Measurements from ENCODE around the gene PASK. TPM values are rescaled to one million over a fixed set of nuclear protein-coding genes. Genes with fewer than 3 reads are reported as not detected.

The PASK gene
- total RNA-seq, 8 experiments from 2014 or later = 1.8 to 21.1 (median 11.0) TPM

GRCh38 chr2:241150660-241151530 lies 1.6 kb upstream of the PASK start:
- Histone ChIP-seq H3K4me1 (replicated peaks in 1 of 2) (peaks cover 9 to 10% of the 10 kb centered on the region in 2 donors), H3K4me3 (peak overlapping the region; percentile 76 to 90 (median 82)), H3K27ac (peak overlapping the region; percentile 28 to 81)
- ATAC-seq (replicated peaks in 6 of 8) = peak in 5 of 8 experiments; percentile 14 to 34 (median 27)
- WGBS, 10 experiments = 0 to 73% (median 25%) methylated on average over 2 to 11 of the region's 37 CpGs
- in situ Hi-C loops (cut with MboI; ENCODE audit: low pct_unique_long_range_greater_than_20kb in 2 of 9, low sequenced_read_pairs in 9 of 9, unreplicated experiment in 9 of 9) = no loop called here

GRCh38 chr2:241149925-241150659 lies 820 bp upstream of the PASK start, which contains the start of gene PPP1R7:
Gene PPP1R7, plus strand, starts transcription at chr2:241150467. Its CDS starts 29 bp downstream, at chr2:241150496.
- peak; percentile 68 to 82 (median 79) for ATAC-seq (replicated peaks in 6 of 8)
- in situ Hi-C loops (cut with MboI; ENCODE audit: low pct_unique_long_range_greater_than_20kb in 2 of 9, low sequenced_read_pairs in 9 of 9, unreplicated experiment in 9 of 9) = no loop called here
- 0 to 2% (median 0%) methylated on average over 2 to 25 of the region's 73 CpGs; no CpG with 5 or more reads in 3 of the 10 experiments for WGBS, 10 experiments
- Histone ChIP-seq H3K4me3 (peak within 1 kb of the TSS; percentile 76 to 90 (median 82)), H3K27ac (peak within 1 kb of the TSS; percentile 28 to 81), H3K4me1 (replicated peaks in 1 of 2) (peaks cover 9 to 10% of the 10 kb centered on the region in 2 donors)

GRCh38 chr2:241149675-241149924 lies 328 bp upstream of the PASK start:
- WGBS, 10 experiments = 0 to 4% (median 1%) methylated on average over 3 to 10 of the region's 23 CpGs; no CpG with 5 or more reads in 6 of the 10 experiments
- H3K4me3 ChIP-seq = peak overlapping the region; percentile 76 to 90 (median 82)
- no peak for ATAC-seq (replicated peaks in 6 of 8)
- H3K4me1 ChIP-seq (replicated peaks in 1 of 2) = peaks cover 9 to 10% of the 10 kb centered on the region in 2 donors
- no peak overlapping the region for H3K27ac ChIP-seq
- in situ Hi-C loops (cut with MboI; ENCODE audit: low pct_unique_long_range_greater_than_20kb in 2 of 9, low sequenced_read_pairs in 9 of 9, unreplicated experiment in 9 of 9) = no loop called here

DNA sequence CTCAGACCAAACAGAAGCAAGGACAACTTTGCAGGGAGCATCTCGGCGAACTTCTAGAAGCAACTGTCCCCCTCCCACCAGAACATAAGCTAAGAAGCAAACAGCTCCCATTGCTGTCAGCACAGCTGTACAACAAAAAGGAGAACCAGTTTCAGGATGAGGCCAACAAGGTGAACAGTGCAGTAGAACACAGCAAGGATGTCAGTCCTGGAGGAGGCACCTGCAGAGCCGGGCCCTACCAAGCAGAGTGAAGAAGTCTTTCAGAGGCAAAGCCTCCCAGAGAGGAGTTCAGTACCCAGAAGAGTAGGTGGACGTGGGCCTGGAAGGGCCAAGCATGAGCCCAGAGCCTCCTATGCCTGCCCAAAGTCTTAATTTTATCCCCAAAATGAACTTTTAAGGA lies 1.0 kb downstream of the PASK start:
- Histone ChIP-seq H3K4me1 (replicated peaks in 1 of 2) (peaks cover 9 to 10% of the 10 kb centered on the region in 2 donors), H3K27ac (no peak overlapping the region), H3K4me3 (peak overlapping the region; percentile 76 to 90 (median 82))
- 0 to 100% (median 58%) methylated on average over 1 to 4 of the region's 4 CpGs; no CpG with 5 or more reads in 5 of the 10 experiments for WGBS, 10 experiments
- no peak for ATAC-seq (replicated peaks in 6 of 8)
- in situ Hi-C loops (cut with MboI; ENCODE audit: low pct_unique_long_range_greater_than_20kb in 2 of 9, low sequenced_read_pairs in 9 of 9, unreplicated experiment in 9 of 9) = no loop called here

- in situ Hi-C loops (cut with MboI; ENCODE audit: low pct_unique_long_range_greater_than_20kb in 2 of 9, low sequenced_read_pairs in 9 of 9, unreplicated experiment in 9 of 9) = no loop called here
- Histone ChIP-seq H3K4me1 (replicated peaks in 1 of 2) (peaks cover 9 to 10% of the 10 kb centered on the region in 2 donors), H3K4me3 (no peak overlapping the region), H3K27ac (no peak overlapping the region)
- WGBS, 10 experiments = 83 to 100% (median 100%) methylated on average over 1 to 3 of the region's 3 CpGs; no CpG with 5 or more reads in 1 of the 10 experiments
- no peak for ATAC-seq (replicated peaks in 6 of 8)
Observed at GRCh38 chr2:241147336-241147735, 1.9 kb downstream of the PASK start.

GRCh38 chr2:241146286-241146685 lies 3.0 kb downstream of the PASK start:
- peaks cover 8 to 10% of the 10 kb centered on the region in 2 donors for H3K4me1 ChIP-seq (replicated peaks in 1 of 2)
- in situ Hi-C loops (cut with MboI; ENCODE audit: low pct_unique_long_range_greater_than_20kb in 2 of 9, low sequenced_read_pairs in 9 of 9, unreplicated experiment in 9 of 9) = no loop called here
- 50 to 100% (median 87%) methylated on average over 1 to 4 of the region's 4 CpGs; no CpG with 5 or more reads in 1 of the 10 experiments for WGBS, 10 experiments
- H3K27ac ChIP-seq = no peak overlapping the region
- no peak overlapping the region for H3K4me3 ChIP-seq
- no peak for ATAC-seq (replicated peaks in 6 of 8)

- H3K4me1 ChIP-seq (replicated peaks in 1 of 2) = no peaks in the 10 kb centered on the region
- in situ Hi-C loops (cut with MboI; ENCODE audit: low pct_unique_long_range_greater_than_20kb in 2 of 9, low sequenced_read_pairs in 9 of 9, unreplicated experiment in 9 of 9) = no loop called here
- H3K4me3 ChIP-seq = no peak overlapping the region
- no peak for ATAC-seq (replicated peaks in 6 of 8)
- H3K27ac ChIP-seq = no peak overlapping the region
- 79 to 100% (median 91%) methylated on average over 1 to 9 of the region's 9 CpGs; no CpG with 5 or more reads in 3 of the 10 experiments for WGBS, 10 experiments
Observed at GRCh38 chr2:241142593-241142992, 6.7 kb downstream of the PASK start.

- 60 to 100% (median 100%) methylated on average over 1 to 5 of the region's 6 CpGs; no CpG with 5 or more reads in 5 of the 10 experiments for WGBS, 10 experiments
- no peak overlapping the region for H3K27ac ChIP-seq
- H3K4me1 ChIP-seq (replicated peaks in 1 of 2) = no peaks in the 10 kb centered on the region
- no peak overlapping the region for H3K4me3 ChIP-seq
- ATAC-seq (replicated peaks in 6 of 8) = no peak
- in situ Hi-C loops (cut with MboI; ENCODE audit: low pct_unique_long_range_greater_than_20kb in 2 of 9, low sequenced_read_pairs in 9 of 9, unreplicated experiment in 9 of 9) = no loop called here
Observed at GRCh38 chr2:241142063-241142462, 7.2 kb downstream of the PASK start.

DNA sequence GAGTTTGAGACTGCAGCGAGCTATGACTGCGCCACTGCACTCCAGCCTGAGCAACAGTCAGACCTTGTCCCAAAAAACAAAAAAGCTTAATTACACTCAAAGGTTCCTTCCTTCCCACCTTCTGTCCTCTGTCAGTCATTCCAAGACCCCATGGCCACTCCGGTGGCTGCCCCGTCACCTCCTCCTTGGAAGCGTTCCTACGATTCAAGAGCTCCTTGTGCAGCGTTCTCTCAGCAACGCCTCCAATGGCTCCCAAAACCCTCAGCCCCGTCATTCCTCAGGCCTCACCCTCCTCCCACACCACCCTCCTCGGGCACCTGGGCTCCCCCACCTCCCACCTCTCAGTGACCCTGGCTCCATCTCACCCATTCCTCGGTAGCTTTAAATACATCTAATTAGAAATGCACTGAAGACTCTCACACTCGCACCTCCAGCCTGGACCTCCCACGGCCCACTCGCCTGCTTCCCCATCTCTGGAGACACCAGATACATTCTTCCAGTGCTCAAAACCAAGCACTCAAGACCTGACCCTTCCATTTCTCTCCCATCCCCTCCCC lies 8.0 kb downstream of the PASK start:
- no peak for ATAC-seq (replicated peaks in 6 of 8)
- in situ Hi-C loops (cut with MboI; ENCODE audit: low pct_unique_long_range_greater_than_20kb in 2 of 9, low sequenced_read_pairs in 9 of 9, unreplicated experiment in 9 of 9) = no loop called here
- WGBS, 10 experiments = 88 to 100% (median 95%) methylated on average over 1 to 6 of the region's 14 CpGs; no CpG with 5 or more reads in 5 of the 10 experiments
- Histone ChIP-seq H3K4me3 (no peak overlapping the region), H3K27ac (no peak overlapping the region), H3K4me1 (replicated peaks in 1 of 2) (no peaks in the 10 kb centered on the region)

DNA sequence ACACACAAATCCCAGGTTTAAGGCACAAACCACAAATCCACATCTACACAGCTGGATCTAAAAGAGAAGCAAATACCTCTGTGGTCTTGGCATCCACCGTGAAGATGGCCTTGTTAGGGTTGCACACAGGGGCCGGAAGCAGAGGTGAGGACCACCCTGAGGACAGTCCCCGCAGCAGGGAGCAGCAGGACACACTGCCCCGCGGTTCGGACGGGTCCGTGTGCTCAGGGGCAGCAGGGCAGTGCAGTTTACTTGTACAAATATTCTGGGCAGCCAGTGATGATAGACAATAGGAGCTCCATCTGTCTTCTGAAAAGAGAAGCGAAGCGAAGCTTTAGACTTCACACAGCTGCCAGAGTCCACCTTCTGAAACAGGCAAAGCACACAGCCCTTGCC lies 8.8 kb downstream of the PASK start:
- no peak overlapping the region for H3K4me3 ChIP-seq
- WGBS, 10 experiments = 83 to 100% (median 86%) methylated on average over 1 to 8 of the region's 10 CpGs; no CpG with 5 or more reads in 6 of the 10 experiments
- in situ Hi-C loops (cut with MboI; ENCODE audit: low pct_unique_long_range_greater_than_20kb in 2 of 9, low sequenced_read_pairs in 9 of 9, unreplicated experiment in 9 of 9) = no loop called here
- no peak for ATAC-seq (replicated peaks in 6 of 8)
- no peak overlapping the region for H3K27ac ChIP-seq
- H3K4me1 ChIP-seq (replicated peaks in 1 of 2) = no peaks in the 10 kb centered on the region

DNA sequence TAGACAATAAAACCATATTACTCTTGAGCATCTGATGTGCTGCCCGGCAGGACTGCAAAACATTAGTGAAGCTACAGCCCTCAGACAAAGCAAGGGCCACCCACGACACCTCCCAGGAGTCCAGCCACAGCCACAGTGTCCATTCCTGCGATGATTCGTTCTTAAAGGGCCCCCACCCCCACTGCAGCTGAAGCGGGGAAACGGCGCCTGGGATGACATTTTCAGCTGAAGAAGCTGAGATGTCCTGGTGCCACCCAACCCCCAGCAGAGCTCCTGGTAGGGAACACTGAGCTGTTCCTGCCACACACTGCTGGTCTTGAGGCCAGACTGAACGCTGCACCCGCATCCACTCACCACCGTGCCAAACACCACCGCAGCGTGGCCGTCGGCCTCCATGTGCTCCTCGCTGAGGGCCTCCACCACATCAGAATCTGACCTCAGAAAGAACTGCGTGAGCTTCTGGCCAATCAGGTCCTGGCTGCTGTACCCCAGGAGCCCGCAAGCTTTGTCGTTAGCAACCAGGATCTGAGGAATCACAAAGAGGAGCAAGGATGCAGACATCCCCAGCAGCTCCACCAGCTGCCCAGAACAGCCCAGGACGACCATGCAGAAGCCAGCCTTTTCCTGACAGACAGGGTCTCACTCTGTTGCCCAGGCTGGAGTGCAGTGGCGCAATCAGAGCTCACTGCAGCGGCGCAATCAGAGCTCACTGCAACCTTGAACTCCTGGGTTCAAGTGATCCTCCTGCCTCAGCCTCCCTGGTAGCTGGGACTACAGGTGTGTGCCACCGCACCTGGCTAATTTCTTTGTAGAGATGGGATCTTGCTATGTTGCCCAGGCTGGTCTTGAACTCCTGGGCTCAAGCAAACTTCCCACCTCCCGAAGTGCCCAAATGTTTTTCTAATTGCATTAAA lies 9.5 kb downstream of the PASK start:
- ATAC-seq (replicated peaks in 6 of 8) = no peak
- 67 to 94% (median 78%) methylated on average over 1 to 9 of the region's 24 CpGs; no CpG with 5 or more reads in 4 of the 10 experiments for WGBS, 10 experiments
- in situ Hi-C loops (cut with MboI; ENCODE audit: low pct_unique_long_range_greater_than_20kb in 2 of 9, low sequenced_read_pairs in 9 of 9, unreplicated experiment in 9 of 9) = no loop called here
- Histone ChIP-seq H3K27ac (no peak overlapping the region), H3K4me1 (replicated peaks in 1 of 2) (no peaks in the 10 kb centered on the region), H3K4me3 (no peak overlapping the region)

DNA sequence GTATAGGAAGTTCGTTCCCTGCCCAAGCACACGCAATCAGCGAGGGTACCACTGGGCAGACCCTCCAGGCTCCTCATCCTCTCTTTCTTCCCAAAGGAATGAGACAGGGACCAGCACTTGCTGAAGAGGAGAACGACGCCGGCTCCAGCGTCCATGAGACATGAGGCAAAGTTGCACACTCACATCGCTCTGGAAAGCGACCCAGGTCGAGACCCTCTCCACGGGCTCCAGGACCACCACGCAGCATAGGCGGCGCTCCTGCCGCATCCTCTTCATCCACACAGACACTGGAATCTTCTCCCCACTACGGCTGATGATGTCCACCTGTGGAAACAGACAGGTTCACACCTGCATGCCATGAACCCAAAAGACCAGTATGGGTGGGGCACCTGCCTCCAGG lies 10.8 kb downstream of the PASK start:
- 87 to 100% (median 95%) methylated on average over 1 to 13 of the region's 16 CpGs; no CpG with 5 or more reads in 4 of the 10 experiments for WGBS, 10 experiments

More for the DNA sequence above, 10.8 kb downstream of the PASK start:
- no peaks in the 10 kb centered on the region for H3K4me1 ChIP-seq (replicated peaks in 1 of 2)
- ATAC-seq (replicated peaks in 6 of 8) = no peak
- no peak overlapping the region for H3K27ac ChIP-seq
- in situ Hi-C loops (cut with MboI; ENCODE audit: low pct_unique_long_range_greater_than_20kb in 2 of 9, low sequenced_read_pairs in 9 of 9, unreplicated experiment in 9 of 9) = no loop called here
- no peak overlapping the region for H3K4me3 ChIP-seq

Measured in motor neuron (in vitro differentiated cells).